GM10266 (cell line): ENCODE results near the gene PDSS2.

ENCODE experiments used
- DNase-seq: peaks from one replicate; pipeline ENCODE4 v3.0.0; 2012; ENCODE audit errors: extremely low spot score
- CTCF ChIP-seq: IDR thresholded peaks from 2 replicates; pipeline ENCODE4 v1.5.1; 2012; ENCODE audit warnings: mild to moderate bottlenecking, low read depth; ENCODE audit not compliant: control insufficient read depth, insufficient read depth; ENCODE audit errors: missing control alignments

The PDSS2 gene

GRCh38 chr6:107493158-107494057, 34.0 kb upstream of the PDSS2 start:
- TF ChIP-seq CTCF, result no peak
- DNase-seq, result no peak

DNA sequence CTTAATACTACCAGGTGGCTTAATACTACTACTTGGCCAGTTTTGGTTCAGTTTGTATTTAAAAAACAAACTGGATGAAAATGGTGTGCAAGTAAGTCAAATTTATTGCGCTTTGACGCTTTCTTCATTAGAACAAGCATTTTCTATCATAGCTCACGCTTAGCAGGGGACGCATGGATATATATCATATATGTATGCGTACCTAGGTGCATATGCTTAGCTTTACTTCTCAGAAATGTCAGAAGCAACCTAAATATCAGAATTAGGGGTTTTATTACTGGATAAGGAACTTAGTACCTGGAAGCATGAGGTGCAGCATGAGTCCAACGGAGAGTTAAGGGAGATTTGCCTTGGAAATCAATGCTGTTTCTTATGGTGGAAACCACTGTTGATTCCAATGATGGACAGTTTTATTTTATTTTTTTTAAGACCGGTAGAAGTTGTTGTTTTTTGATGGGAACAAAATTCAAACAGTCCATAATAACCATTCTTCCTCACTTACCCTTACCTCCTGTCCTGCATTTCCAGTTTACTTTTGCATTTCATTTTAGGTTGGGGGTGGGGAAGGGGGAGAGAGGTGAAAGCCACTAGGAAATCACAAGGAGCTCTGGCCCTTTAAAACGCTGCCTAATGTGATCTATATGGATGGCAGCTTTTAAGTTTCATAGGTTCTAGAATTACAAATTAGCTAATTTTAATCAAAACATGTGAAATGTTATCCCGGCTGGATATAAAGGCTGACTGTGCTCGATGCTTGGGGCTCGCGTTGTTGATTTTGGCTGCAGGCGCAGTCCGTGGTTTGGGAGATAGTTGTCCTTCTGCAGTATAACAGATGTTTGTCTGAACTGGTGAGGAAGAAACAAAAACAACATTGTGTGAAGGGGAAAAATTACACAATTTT, 32.6 kb upstream of the PDSS2 start:
- no peak for TF ChIP-seq CTCF
- DNase-seq, result no peak

DNA sequence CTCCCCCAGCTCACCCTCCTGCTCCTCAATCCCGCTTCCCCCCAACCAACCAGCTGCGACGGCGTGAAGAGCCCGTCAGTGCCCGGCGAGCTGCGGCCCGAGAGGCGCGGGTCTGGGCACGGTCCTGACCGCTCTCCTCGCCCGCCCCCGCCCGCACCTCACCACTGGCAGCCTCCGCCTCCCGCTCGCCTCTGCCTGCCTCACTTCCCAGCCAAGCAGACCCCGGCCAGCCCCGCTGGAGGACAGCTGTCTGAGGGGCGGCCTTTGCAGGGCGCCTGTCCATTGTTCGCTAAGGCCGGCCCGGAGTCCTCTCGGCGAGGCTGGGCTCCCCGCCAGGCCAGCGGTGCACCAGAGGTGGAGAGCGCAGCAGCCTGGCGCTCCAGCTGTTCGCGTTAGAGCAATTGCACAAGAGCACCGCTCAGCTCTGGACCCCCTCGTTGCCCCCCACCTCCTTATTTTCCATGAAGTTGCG, 31.8 kb upstream of the PDSS2 start:
- peak; percentile 32 for DNase-seq
- TF ChIP-seq CTCF, result no peak

DNA sequence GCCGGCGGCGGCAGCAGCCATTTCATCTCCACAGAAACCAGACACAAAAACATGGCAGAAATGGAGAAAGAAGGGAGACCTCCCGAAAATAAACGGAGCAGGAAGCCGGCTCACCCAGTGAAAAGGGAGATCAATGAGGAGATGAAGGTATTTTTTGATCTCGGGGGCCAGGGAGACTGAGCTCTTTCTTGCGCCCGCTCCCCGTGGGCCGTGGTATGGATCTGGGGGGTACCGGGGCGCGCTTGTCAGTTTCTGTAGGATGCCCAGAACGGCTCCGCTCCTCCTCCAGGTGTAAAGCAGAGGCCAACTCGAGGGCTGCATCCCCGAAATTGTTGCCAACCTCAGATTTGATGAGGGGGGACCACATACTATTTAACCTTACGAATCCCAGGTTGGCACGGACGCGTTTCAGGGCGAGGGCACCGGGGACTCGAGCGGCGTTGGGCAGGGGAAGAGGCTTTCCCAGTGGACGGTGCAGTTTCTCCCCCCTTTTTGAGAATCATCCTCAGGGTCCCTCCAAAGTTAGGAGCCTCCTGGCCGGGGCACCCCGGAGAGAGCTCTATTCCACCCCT, 31.3 kb upstream of the PDSS2 start:
- no peak for DNase-seq
- TF ChIP-seq CTCF, result no peak

GRCh38 chr6:107489636-107490565, 30.5 kb upstream of the PDSS2 start, which contains the start of gene SOBP:
Gene SOBP, plus strand, starts transcription at chr6:107490117. Its CDS starts 500 bp downstream, at chr6:107490617.
- TF ChIP-seq CTCF, result no peak
- peak; percentile 62 for DNase-seq

DNA sequence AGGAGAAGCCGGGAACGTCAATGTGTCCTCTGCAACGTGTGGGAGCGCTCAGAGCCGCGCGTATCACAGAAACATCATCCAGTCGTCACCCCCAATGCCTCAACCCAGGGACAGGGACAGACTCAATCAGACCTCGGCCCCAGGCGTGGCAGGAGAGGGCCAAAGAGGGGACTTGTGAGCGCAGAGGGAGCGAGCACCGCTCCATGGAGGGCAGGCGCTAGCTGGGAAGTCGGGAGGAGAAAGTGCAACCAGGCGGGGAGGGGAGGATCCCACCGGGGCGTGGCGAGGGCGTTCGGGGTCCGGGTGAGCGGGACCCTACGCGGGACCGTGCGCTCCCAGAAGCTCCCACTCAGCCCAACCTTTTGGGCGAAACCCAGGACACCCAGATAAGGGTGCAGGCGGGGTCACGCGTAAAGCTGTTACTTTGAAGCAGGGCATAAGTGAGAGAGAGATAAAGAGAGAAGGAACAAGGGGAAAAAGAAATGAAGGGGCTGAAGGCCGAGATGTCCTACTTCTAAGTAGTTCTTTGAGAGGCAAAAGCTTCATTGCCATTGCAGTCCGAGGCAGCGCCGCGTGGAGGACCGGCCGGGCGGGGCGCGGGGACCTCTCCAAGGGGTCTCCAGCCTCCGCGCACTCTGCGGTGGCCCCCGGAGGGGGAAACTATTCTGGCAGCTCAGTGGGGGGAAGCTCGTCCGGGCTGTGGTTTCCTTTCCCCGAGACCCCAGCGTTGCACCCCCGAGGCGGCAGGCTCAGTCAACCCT, 29.7 kb upstream of the PDSS2 start:
- no peak for TF ChIP-seq CTCF
- peak; percentile 45 for DNase-seq
